H1 (cell line): ENCODE results near the gene WDR76. TPM values are rescaled to one million over a fixed set of nuclear protein-coding genes. Genes with fewer than 3 reads are reported as not detected.

Experiments used
- CTCF ChIA-PET: fragments of 300-600 bp; sonication (Branson Sonifier 250); formaldehyde crosslinking; loops from one replicate; lab custom pipeline; 2021; ENCODE audit not compliant: partially characterized antibody; lab: Charles Lee
- POLR2A ChIA-PET: fragments of 300-600 bp; sonication (Branson Sonifier 250); formaldehyde crosslinking; loops from one replicate; lab custom pipeline; 2021; ENCODE audit warnings: inconsistent platforms; ENCODE audit not compliant: partially characterized antibody; lab: Charles Lee
- DNase-seq, 2 experiments: peaks; one replicate each; pipeline versions ENCODE4 v3.0.0 to v3.0.0-alpha.2; 2010 to 2022; ENCODE audit warnings: low spot score in 2 of 2, low read depth in 1 of 2, mixed read lengths in 1 of 2
- FAIRE-seq: peaks from 2 replicates; lab custom pipeline; 2011; peaks lifted over from hg19 to GRCh38; lab: Jason Lieb, UNC
- H2AFZ ChIP-seq: 2 replicates; pipeline ENCODE4 v1.8.1; 2012; ENCODE audit warnings: low read length, inconsistent platforms
- H2AK5ac ChIP-seq: 2 replicates; pipeline ENCODE4 v1.6.1; 2013; ENCODE audit warnings: low read depth, low read length
- H2BK120ac ChIP-seq: replicated peaks from 2 replicates; pipeline ENCODE3; 2013; ENCODE audit warnings: low read depth, low read length, inconsistent platforms
- H2BK12ac ChIP-seq: 2 replicates; pipeline ENCODE4 v1.6.1; 2013; ENCODE audit warnings: low read depth, low read length
- H2BK15ac ChIP-seq: 2 replicates; pipeline ENCODE4 v1.6.1; 2013; ENCODE audit warnings: low read length
- H2BK20ac ChIP-seq: 2 replicates; pipeline ENCODE4 v1.6.1; 2013; ENCODE audit warnings: low read length
- H2BK5ac ChIP-seq: 2 replicates; pipeline ENCODE4 v1.6.1; 2013; ENCODE audit warnings: low read depth, low read length
- H3K14ac ChIP-seq: 2 replicates; pipeline ENCODE4 v1.6.1; 2013; ENCODE audit warnings: inconsistent platforms; ENCODE audit not compliant: insufficient read length
- H3K18ac ChIP-seq: 2 replicates; pipeline ENCODE4 v1.6.1; 2013; ENCODE audit warnings: low read length; ENCODE audit errors: extremely low read depth
- H3K23ac ChIP-seq: 2 replicates; pipeline ENCODE4 v1.6.1; 2013; ENCODE audit warnings: inconsistent platforms; ENCODE audit not compliant: insufficient read length
- H3K23me2 ChIP-seq: 2 replicates; pipeline ENCODE4 v1.6.1; 2013; ENCODE audit warnings: low read depth, low read length
- H3K27ac ChIP-seq: 2 replicates; pipeline ENCODE4 v1.6.1; 2011; ENCODE audit warnings: low read depth, low read length, inconsistent platforms
- H3K27me3 ChIP-seq, 4 experiments: replicated peaks in 1 of 4; 1 replicate in 1 of 4; 2 replicates in 3 of 4; pipeline versions ENCODE4 v1.6.1 to v1.8.1; 2011 to 2013; ENCODE audit warnings: low read length in 3 of 4, mild to moderate bottlenecking in 3 of 4, inconsistent platforms in 2 of 4, mixed read lengths in 2 of 4, moderate library complexity in 1 of 4; ENCODE audit not compliant: control insufficient read depth in 3 of 4, insufficient read depth in 3 of 4; ENCODE audit errors: extremely low read depth in 1 of 4
- H3K36me3 ChIP-seq, 4 experiments: 2 replicates each; pipeline versions ENCODE4 v1.6.1 to v1.8.1; 2011 to 2013; ENCODE audit warnings: mild to moderate bottlenecking in 4 of 4, low read length in 3 of 4, moderate library complexity in 2 of 4, control low read depth in 1 of 4, inconsistent platforms in 1 of 4; ENCODE audit not compliant: insufficient read depth in 4 of 4, control insufficient read depth in 2 of 4
- H3K4ac ChIP-seq: replicated peaks from 2 replicates; pipeline ENCODE3; 2013; ENCODE audit warnings: low read length, low read depth, mixed read lengths, inconsistent platforms; ENCODE audit not compliant: insufficient read length
- H3K4me1 ChIP-seq, 4 experiments: replicated peaks in 1 of 4; 1 replicate in 1 of 4; 2 replicates in 3 of 4; pipeline versions ENCODE4 v1.6.1 to v1.8.1; 2011 to 2013; ENCODE audit warnings: low read length in 3 of 4, inconsistent platforms in 2 of 4, mixed read lengths in 1 of 4; ENCODE audit not compliant: insufficient read depth in 4 of 4, control insufficient read depth in 3 of 4
- H3K4me2 ChIP-seq, 2 experiments: 2 replicates each; pipeline versions ENCODE4 v1.6.1 to v1.8.1; 2011 to 2013; ENCODE audit warnings: low read depth in 2 of 2, low read length in 2 of 2, control low read depth in 1 of 2, inconsistent platforms in 1 of 2, mild to moderate bottlenecking in 1 of 2; ENCODE audit not compliant: insufficient read depth in 1 of 2
- H3K4me3 ChIP-seq, 4 experiments: fragments of 200-600, 300-600 bp in 1 of 4; sonication (generic), shearing (Covaris generic), sonication (Bioruptor Twin) in 1 of 4; 2 replicates each; pipeline versions ENCODE4 v1.5.1 to v1.8.1; 2011 to 2016; ENCODE audit warnings: low read length in 4 of 4, low read depth in 3 of 4, control low read depth in 2 of 4, inconsistent platforms in 2 of 4, mild to moderate bottlenecking in 2 of 4, mixed read lengths in 1 of 4, moderate library complexity in 1 of 4; ENCODE audit not compliant: insufficient read depth in 2 of 4; ENCODE audit errors: extremely low read depth in 1 of 4
- H3K56ac ChIP-seq: replicated peaks from 2 replicates; pipeline ENCODE3; 2013; ENCODE audit warnings: low read depth, mild to moderate bottlenecking, mixed read lengths, low read length, inconsistent platforms; ENCODE audit not compliant: insufficient read length
- H3K79me1 ChIP-seq: 2 replicates; pipeline ENCODE4 v1.6.1; 2013; ENCODE audit warnings: low read depth, low read length, control low read depth
- H3K79me2 ChIP-seq, 2 experiments: 2 replicates each; pipeline versions ENCODE4 v1.6.1 to v1.8.1; 2012 to 2013; ENCODE audit warnings: low read length in 2 of 2, mild to moderate bottlenecking in 2 of 2, inconsistent platforms in 1 of 2; ENCODE audit not compliant: insufficient read depth in 2 of 2, control insufficient read depth in 1 of 2
- H3K9ac ChIP-seq, 4 experiments: replicated peaks in 1 of 4; 1 replicate in 1 of 4; 2 replicates in 3 of 4; pipeline versions ENCODE4 v1.6.1 to v1.8.1; 2011 to 2013; ENCODE audit warnings: low read depth in 3 of 4, low read length in 3 of 4, control low read depth in 2 of 4, mild to moderate bottlenecking in 2 of 4, moderate library complexity in 2 of 4, inconsistent platforms in 1 of 4; ENCODE audit errors: extremely low read depth in 1 of 4
- H3K9me3 ChIP-seq, 2 experiments: 2 replicates each; pipeline versions ENCODE4 v1.6.1 to v1.8.1; 2012 to 2013; ENCODE audit warnings: mild to moderate bottlenecking in 2 of 2, moderate library complexity in 2 of 2, control low read depth in 1 of 2, inconsistent platforms in 1 of 2, low read depth in 1 of 2, low read length in 1 of 2, mixed read lengths in 1 of 2; ENCODE audit not compliant: insufficient read depth in 2 of 2
- H4K20me1 ChIP-seq, 2 experiments: replicated peaks in 1 of 2; 2 replicates each; pipeline versions ENCODE3 to v1.8.1; 2011 to 2013; ENCODE audit warnings: inconsistent platforms in 2 of 2, low read length in 2 of 2, mild to moderate bottlenecking in 1 of 2; ENCODE audit not compliant: insufficient read depth in 2 of 2, control insufficient read depth in 1 of 2
- H4K5ac ChIP-seq: 2 replicates; pipeline ENCODE4 v1.6.1; 2013; ENCODE audit warnings: low read length, low read depth, mixed read lengths, inconsistent platforms; ENCODE audit not compliant: insufficient read length
- H4K8ac ChIP-seq: 2 replicates; pipeline ENCODE4 v1.8.0; 2013; ENCODE audit warnings: mild to moderate bottlenecking, moderate library complexity, low read length, inconsistent platforms; ENCODE audit not compliant: insufficient read depth; ENCODE audit errors: extremely low read depth
- H4K91ac ChIP-seq: replicated peaks from 2 replicates; pipeline ENCODE3; 2013; ENCODE audit warnings: low read length, mixed read lengths, inconsistent platforms; ENCODE audit not compliant: insufficient read length
- ATF3 ChIP-seq: IDR thresholded peaks from 2 replicates; pipeline ENCODE4 v1.6.1; 2011; ENCODE audit warnings: low read depth, mild to moderate bottlenecking, low read length; ENCODE audit not compliant: insufficient read depth
- EP300 ChIP-seq, 2 experiments: IDR thresholded peaks; 1 replicate in 1 of 2; 2 replicates in 1 of 2; pipeline ENCODE4 v1.6.1; 2011 to 2012; ENCODE audit warnings: low read depth in 2 of 2, low read length in 2 of 2, mild to moderate bottlenecking in 2 of 2, borderline replicate concordance in 1 of 2, inconsistent platforms in 1 of 2, moderate library complexity in 1 of 2
- WGBS, 2 experiments: shearing (Covaris generic) in 1 of 2; methylation state at CpG; one replicate each; pipeline versions ENCODE4 v1.1.6 to v1.1.7; 2013 to 2015; ENCODE audit warnings: low lambda C conversion rate in 2 of 2, mixed read lengths in 2 of 2, inconsistent platforms in 1 of 2, low coverage in 1 of 2, missing lambda C conversion rate in 1 of 2; ENCODE audit not compliant: insufficient replicate concordance in 2 of 2, insufficient coverage in 1 of 2, insufficient read length in 1 of 2; ENCODE audit errors: extremely low coverage in 1 of 2, missing lambda C conversion rate in 1 of 2; 5-methylcytosine and 5-hydroxymethylcytosine counted together
- polyA plus RNA-seq, 7 experiments: library from polyadenylated mRNA; depleted of rRNA in 3 of 7; stranded (reverse) in 5 of 7; unstranded in 2 of 7; fragments of >200 nt in 5 of 7; fragments of 200-250 nt in 2 of 7; gene quantifications; 1 replicate in 5 of 7; 2 replicates in 1 of 7; 4 replicates in 1 of 7; pipeline versions ENCODE4 v1.2.1 to v1.2.3, GENCODE V29; 2011 to 2013; ENCODE audit warnings: missing spikeins in 2 of 7, mixed read lengths in 2 of 7
- total RNA-seq: library from RNA; stranded (reverse); fragmentation: NEBNext Ultra II Directional; extraction: Animal tissue kit (Norgen Biotek cat#: 25700); gene quantifications from 2 replicates; pipeline ENCODE4 v1.2.1, GENCODE V29; 2021

The WDR76 gene
- total and polyA plus RNA-seq, 2 of the 8 experiments (the other 6 are each of a cell fraction or from before 2014, with no cell fraction given): 4.1 to 18.9 TPM

- H3K14ac ChIP-seq: no peak overlapping the region
- H3K4me2 ChIP-seq: peak overlapping the region in 1 of 2 experiments; percentile 39; a peak in 1 of 4 replicates
- no peak overlapping the region for H2BK15ac ChIP-seq
- H3K27me3 ChIP-seq: no peaks in the 10 kb centered on the region
- no peak overlapping the region for H2BK5ac ChIP-seq
- DNase-seq: peak; percentile 70 to 94
- H3K79me1 ChIP-seq: no peaks in the 10 kb centered on the region
- 0 out of 2 replicates have a peak overlapping the region, but pooled peaks have one; percentile 40 for H2BK20ac ChIP-seq
- no peak overlapping the region for H4K91ac ChIP-seq
- no peaks in the 10 kb centered on the region for H3K23me2 ChIP-seq
- no peak overlapping the region for H4K5ac ChIP-seq
- no peaks in the 10 kb centered on the region for H3K9me3 ChIP-seq
- H2AK5ac ChIP-seq: no peak overlapping the region
- H3K23ac ChIP-seq: no peak overlapping the region
- no peak overlapping the region for H3K9ac ChIP-seq
- H3K36me3 ChIP-seq: peaks cover 0 to 2% (median 0%) of the 10 kb centered on the region in 4 experiments; a peak in 1 of 8 replicates
- H3K27ac ChIP-seq: no peak overlapping the region
- H3K4me1 ChIP-seq: peaks cover 0 to 5% (median 2%) of the 10 kb centered on the region in 4 experiments; a peak in 3 of 7 replicates
- no peak overlapping the region for H2BK12ac ChIP-seq
- ChIA-PET POLR2A (interaction anchor here (0.8 to 1.6 kb wide), 5 partner anchors 11 to 162 kb away, joined by 3 to 5 read pairs (median 4); no protein-coding TSS in a partner anchor), CTCF (interaction anchor here (0.6 to 7.3 kb wide), 45 partner anchors 9 to 509 kb away, joined by 3 to 86 read pairs (median 5); no protein-coding TSS in a partner anchor)
- WGBS, 2 experiments: 14% methylated on average over 8 of the region's 8 CpGs; no CpG with 5 or more reads in 1 of the 2 experiments
- H3K56ac ChIP-seq: no peak overlapping the region
- H4K8ac ChIP-seq: peak overlapping the region; percentile 91
- no peaks in the 10 kb centered on the region for H4K20me1 ChIP-seq
- H3K4ac ChIP-seq: no peak overlapping the region
- peak; percentile 65 for FAIRE-seq
- no peak overlapping the region; a peak in 1 of 8 replicates for H3K4me3 ChIP-seq
- no peak overlapping the region for H2BK120ac ChIP-seq
- H3K18ac ChIP-seq: peak overlapping the region; percentile 48; the same call in 1 of the 2 replicates
- 0 out of 2 replicates have a peak overlapping the region, but pooled peaks have one; percentile 23 for H2AFZ ChIP-seq
- no peaks in the 10 kb centered on the region for H3K79me2 ChIP-seq
- TF ChIP-seq ATF3 (0 out of 2 replicates have a peak, but pooled peaks have one; percentile 15), EP300 (IDR thresholded peaks at IDR 0.05; ENCODE audit: borderline replicate concordance in 1 of 2, low read depth in 2 of 2, low read length in 2 of 2) (0 out of 3 replicates have a peak, but pooled peaks of 1 of the 2 experiments have one; percentile 67)
These were observed 77.1 kb downstream of the WDR76 start for GRCh38 chr15:43903864-43904290.
